Pancreas (tissue), 10 donors: ENCODE data around the gene ANKRD42. TPM values are rescaled to one million over a fixed set of nuclear protein-coding genes. Genes with fewer than 3 reads are reported as not detected.
A peak's percentile ranks its signal among the peaks of the same experiment; 100 is the strongest.

ENCODE experiments used
- ATAC-seq, 4 donors: fragments of 200-7000 bp; cut with Tn5 transposase; one replicate each; pipeline versions ENCODE4 v1.8.0 to v1.9.1; 2020; ENCODE audit warnings: mild to moderate bottlenecking in 4 of 4, moderate library complexity in 4 of 4
- DNase-seq, 6 donors: peaks; one replicate each; pipeline ENCODE4 v3.0.0-alpha.2; 2020
- FAIRE-seq: peaks from 2 replicates; lab custom pipeline; 2012; peaks lifted over from hg19 to GRCh38; lab: Jason Lieb, UNC
- H3K27ac ChIP-seq, 4 donors: fragments of 200-600 bp; sonication (generic); 1 replicate in 3 of 4; 2 replicates in 1 of 4; pipeline versions ENCODE4 v1.5.0 to v1.8.0; 2020
- H3K27me3 ChIP-seq, 4 donors: fragments of 200-600 bp; one replicate each; pipeline ENCODE4 v1.8.0; 2021
- H3K36me3 ChIP-seq, 3 donors: fragments of 200-600 bp; sonication (generic) in 1 of 3; one replicate each; pipeline versions ENCODE4 v1.5.0 to v1.8.0; 2020 to 2021
- H3K4me1 ChIP-seq, 3 donors: fragments of 200-600 bp; one replicate each; pipeline ENCODE4 v1.8.0; 2021
- H3K4me3 ChIP-seq, 4 donors: fragments of 200-600 bp; sonication (generic) in 2 of 4; one replicate each; pipeline versions ENCODE4 v1.5.0 to v1.8.0; 2020 to 2021
- H3K9me3 ChIP-seq, 4 donors: fragments of 200-600 bp; one replicate each; pipeline ENCODE4 v1.8.0; 2021
- whole genome bisulfite sequencing, 2 donors: extraction: QIAGEN DNeasy Blood & Tissue Kit; methylation state at CpG; one replicate each; pipeline ENCODE4 v1.1.7; 2013; 5-methylcytosine and 5-hydroxymethylcytosine counted together
- intact Hi-C, 3 donors: fragments of 100-400 bp; cut with DNase I; formaldehyde crosslinking; loops; one replicate each; pipeline versions ENCODE4 v1.11.1 to v1.14.2; 2022
- polyA plus RNA-seq, 2 donors: library from polyadenylated mRNA; stranded (reverse); fragments of 200-250 nt; gene quantifications; one replicate each; pipeline ENCODE4 v1.2.3, GENCODE V29; 2013
- total RNA-seq, 6 donors: library from RNA; stranded (reverse); fragmentation: NEBNext Ultra II Directional in 4 of 6; extraction: Animal tissue kit (Norgen Biotek cat#: 25700) in 4 of 6; gene quantifications; one replicate each; pipeline versions ENCODE4 v1.2.1 to v1.2.4, GENCODE V29; 2021 to 2023
- TF ChIP-seq, protein P1 (sequence below), 4 donors: fragments of 200-600 bp; sonication (generic) in 3 of 4; IDR thresholded peaks; one replicate each; pipeline versions ENCODE4 v1.5.0 to v1.8.0; 2021; ENCODE audit warnings: antibody characterized with exemption in 4 of 4
- donor health status: healthy with polysubstance abuse.
- donor health status: DM: no; HTN: no; CAD: no; lungs with moderate emphysema.
- donor health status: DM: no; HTN: no; CAD: no.
- donor health status: control.
- donor health status: control.
- donor health status: Bipolar disorder and iron deficiency.
- donor health status: DM: yes; HTN: yes; CAD: no.
- donor health status: DM: no; HTN: no; CAD: no.
- donor health status: DM: no; HTN: no; CAD: no.
- donor health status: DM: yes; HTN: yes; CAD: no.

ANKRD42 gene
- total and polyA plus RNA-seq, 8 donors, result 3.5 to 8.1 (median 5.3) TPM

DNA sequence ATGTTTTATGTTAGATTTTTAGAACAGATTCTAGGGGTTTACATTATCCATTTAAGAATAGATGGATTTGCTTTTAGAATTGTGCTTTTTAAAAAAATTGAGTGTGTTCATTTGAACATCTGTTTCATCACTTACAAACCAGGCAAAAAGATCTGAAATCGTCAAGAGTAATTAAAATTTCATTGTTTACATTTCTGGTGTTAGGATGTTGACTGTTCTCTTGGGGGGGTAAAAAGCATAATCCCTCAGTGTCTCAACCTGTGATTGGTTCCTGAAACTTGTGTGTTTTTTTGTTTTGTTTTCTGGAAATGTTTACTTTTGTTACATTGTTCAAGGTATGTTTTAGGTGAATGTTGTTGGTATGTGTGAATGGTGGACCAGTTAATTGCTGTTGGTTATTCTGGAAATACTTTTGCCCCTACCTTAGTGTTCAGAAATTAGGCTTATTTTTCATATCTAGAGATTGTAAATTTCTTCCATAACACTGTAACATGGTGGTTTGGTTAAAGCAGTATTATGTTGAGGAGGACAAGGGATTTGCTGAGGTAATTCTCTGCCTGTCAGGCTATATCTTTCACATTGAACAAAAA is 31.8 kb upstream of the ANKRD42 start:
- 11 to 13% methylated on average over 1 of the region's 1 CpG for WGBS, 2 donors
- peaks cover 0 to 26% (median 18%) of the 10 kb centered on the region in 3 donors for H3K36me3 ChIP-seq
- H3K27me3 ChIP-seq, result no peaks in the 10 kb centered on the region
- H3K9me3 ChIP-seq, result no peaks in the 10 kb centered on the region
- ATAC-seq, result no peak
- H3K4me3 ChIP-seq, result no peak overlapping the region
- TF ChIP-seq, protein P1, sequence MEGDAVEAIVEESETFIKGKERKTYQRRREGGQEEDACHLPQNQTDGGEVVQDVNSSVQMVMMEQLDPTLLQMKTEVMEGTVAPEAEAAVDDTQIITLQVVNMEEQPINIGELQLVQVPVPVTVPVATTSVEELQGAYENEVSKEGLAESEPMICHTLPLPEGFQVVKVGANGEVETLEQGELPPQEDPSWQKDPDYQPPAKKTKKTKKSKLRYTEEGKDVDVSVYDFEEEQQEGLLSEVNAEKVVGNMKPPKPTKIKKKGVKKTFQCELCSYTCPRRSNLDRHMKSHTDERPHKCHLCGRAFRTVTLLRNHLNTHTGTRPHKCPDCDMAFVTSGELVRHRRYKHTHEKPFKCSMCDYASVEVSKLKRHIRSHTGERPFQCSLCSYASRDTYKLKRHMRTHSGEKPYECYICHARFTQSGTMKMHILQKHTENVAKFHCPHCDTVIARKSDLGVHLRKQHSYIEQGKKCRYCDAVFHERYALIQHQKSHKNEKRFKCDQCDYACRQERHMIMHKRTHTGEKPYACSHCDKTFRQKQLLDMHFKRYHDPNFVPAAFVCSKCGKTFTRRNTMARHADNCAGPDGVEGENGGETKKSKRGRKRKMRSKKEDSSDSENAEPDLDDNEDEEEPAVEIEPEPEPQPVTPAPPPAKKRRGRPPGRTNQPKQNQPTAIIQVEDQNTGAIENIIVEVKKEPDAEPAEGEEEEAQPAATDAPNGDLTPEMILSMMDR (IDR thresholded peaks at IDR 0.05), result no peak
- no peak for FAIRE-seq
- peak overlapping the region in 2 of 4 donors; percentile 27 to 100 for H3K27ac ChIP-seq
- intact Hi-C loops, result no loop called here
- no peak for DNase-seq
- H3K4me1 ChIP-seq, result peaks cover 0 to 32% (median 23%) of the 10 kb centered on the region in 3 donors

DNA sequence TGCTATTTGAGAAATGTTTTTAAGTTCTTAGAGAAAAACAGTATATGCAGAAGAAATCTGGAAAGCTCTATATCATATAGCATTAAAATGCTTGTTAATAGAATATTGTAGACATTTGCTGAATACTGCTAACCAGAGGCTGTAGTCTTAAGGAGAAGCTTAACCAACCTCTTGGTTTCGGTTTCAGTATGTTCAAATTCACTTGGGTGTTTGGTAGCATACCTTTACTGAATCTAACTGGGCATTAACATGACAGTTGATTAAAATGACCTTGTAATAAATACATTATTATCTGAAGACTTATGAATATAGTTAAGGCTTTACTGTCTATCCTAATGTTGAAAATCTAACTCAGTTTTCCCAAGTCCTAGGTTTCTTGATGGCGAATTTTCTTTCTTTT is 31.1 kb upstream of the ANKRD42 start:
- H3K9me3 ChIP-seq, result no peaks in the 10 kb centered on the region
- intact Hi-C loops, result no loop called here
- no peaks in the 10 kb centered on the region for H3K27me3 ChIP-seq
- peaks cover 0 to 32% (median 23%) of the 10 kb centered on the region in 3 donors for H3K4me1 ChIP-seq
- FAIRE-seq, result no peak
- 88 to 92% methylated on average over 2 of the region's 2 CpGs for WGBS, 2 donors
- peaks cover 0 to 29% (median 22%) of the 10 kb centered on the region in 3 donors for H3K36me3 ChIP-seq
- TF ChIP-seq, protein P1 (IDR thresholded peaks at IDR 0.05), result no peak
- no peak overlapping the region for H3K4me3 ChIP-seq
- no peak for ATAC-seq
- no peak for DNase-seq
- H3K27ac ChIP-seq, result no peak overlapping the region

DNA sequence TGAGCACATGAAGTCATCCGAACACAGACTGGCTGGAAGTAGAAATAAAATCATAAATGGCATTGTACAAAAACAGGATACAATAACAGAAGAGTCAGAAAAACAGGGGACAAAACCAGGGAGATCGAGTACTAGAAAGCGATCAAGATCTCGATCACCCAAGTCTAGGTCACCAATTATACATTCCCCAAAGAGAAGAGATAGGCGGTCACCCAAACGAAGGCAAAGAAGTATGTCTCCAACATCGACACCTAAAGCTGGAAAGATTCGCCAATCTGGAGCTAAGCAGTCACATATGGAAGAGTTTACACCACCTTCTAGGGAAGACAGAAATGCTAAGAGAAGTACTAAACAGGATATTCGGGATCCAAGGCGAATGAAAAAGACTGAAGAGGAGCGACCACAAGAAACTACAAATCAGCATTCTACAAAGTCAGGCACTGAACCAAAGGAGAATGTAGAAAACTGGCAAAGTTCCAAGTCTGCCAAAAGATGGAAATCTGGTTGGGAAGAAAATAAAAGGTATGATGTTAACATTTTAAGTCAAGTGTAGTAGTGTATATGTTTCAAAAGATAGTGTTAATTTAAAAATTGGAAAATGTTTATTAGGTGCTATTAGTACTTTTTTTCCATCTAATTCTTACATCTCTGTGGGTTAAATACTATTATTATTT is 27.2 kb upstream of the ANKRD42 start:
- WGBS, 2 donors, result 97 to 99% methylated on average over 11 of the region's 11 CpGs
- ATAC-seq (no peak), DNase-seq (no peak), FAIRE-seq (no peak)
- TF ChIP-seq, protein P1 (IDR thresholded peaks at IDR 0.05), result no peak
- no peak overlapping the region for H3K27ac ChIP-seq
- H3K9me3 ChIP-seq, result no peaks in the 10 kb centered on the region
- peaks cover 15 to 35% (median 32%) of the 10 kb centered on the region in 3 donors for H3K4me1 ChIP-seq
- intact Hi-C loops, result no loop called here
- peaks cover 0 to 55% (median 32%) of the 10 kb centered on the region in 3 donors for H3K36me3 ChIP-seq
- H3K27me3 ChIP-seq, result no peaks in the 10 kb centered on the region
- no peak overlapping the region for H3K4me3 ChIP-seq

DNA sequence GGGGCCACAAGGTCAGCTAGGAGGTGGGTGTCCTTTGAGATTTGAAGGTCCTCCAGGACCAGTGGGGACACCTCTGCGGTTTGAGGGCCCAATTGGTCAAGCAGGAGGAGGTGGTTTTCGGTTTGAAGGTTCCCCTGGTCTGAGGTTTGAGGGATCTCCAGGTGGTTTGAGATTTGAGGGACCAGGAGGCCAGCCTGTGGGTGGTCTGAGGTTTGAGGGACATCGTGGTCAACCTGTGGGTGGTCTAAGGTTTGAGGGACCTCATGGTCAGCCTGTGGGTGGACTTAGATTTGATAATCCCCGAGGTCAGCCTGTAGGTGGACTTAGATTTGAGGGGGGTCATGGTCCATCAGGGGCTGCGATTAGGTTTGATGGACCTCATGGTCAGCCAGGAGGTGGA is 24.8 kb upstream of the ANKRD42 start:
- H3K9me3 ChIP-seq, result no peaks in the 10 kb centered on the region
- TF ChIP-seq, protein P1 (IDR thresholded peaks at IDR 0.05), result no peak
- H3K27me3 ChIP-seq, result no peaks in the 10 kb centered on the region
- H3K36me3 ChIP-seq, result peaks cover 0 to 63% (median 40%) of the 10 kb centered on the region in 3 donors
- H3K4me1 ChIP-seq, result peaks cover 29 to 44% (median 30%) of the 10 kb centered on the region in 3 donors
- WGBS, 2 donors, result 98 to 100% methylated on average over 5 of the region's 5 CpGs
- H3K4me3 ChIP-seq, result no peak overlapping the region
- DNase-seq, result peak in 1 of 6 donors; percentile 13
- no peak overlapping the region for H3K27ac ChIP-seq
- peak in 1 of 4 donors; percentile 3 for ATAC-seq
- FAIRE-seq, result no peak
- intact Hi-C loops, result no loop called here

DNA sequence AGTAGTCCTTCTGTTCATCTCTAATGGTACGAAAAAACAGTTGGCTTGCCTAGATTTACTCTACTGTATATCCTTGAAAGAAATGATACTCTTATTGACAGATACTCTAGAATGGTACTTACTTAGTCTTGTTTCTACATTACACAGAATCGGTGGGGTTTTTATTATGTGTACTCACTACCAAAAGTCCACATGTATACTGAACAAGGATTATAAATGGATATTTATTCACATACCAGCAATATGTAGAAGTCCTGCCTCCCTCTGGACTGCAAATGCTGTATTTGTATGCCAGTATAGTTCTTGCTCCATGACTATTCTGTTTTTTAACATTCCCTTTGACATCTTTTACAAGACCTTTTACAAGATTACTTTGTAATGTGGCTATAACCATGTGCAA is 22.6 kb upstream of the ANKRD42 start:
- no peaks in the 10 kb centered on the region for H3K9me3 ChIP-seq
- 22 to 28% methylated on average over 2 of the region's 2 CpGs for WGBS, 2 donors
- FAIRE-seq (no peak), ATAC-seq (peak in 1 of 4 donors; percentile 31), DNase-seq (no peak)
- peaks cover 0 to 44% (median 28%) of the 10 kb centered on the region in 3 donors for H3K36me3 ChIP-seq
- H3K4me3 ChIP-seq, result peak overlapping the region in 2 of 4 donors; percentile 2 to 17
- no peaks in the 10 kb centered on the region for H3K27me3 ChIP-seq
- TF ChIP-seq, protein P1 (IDR thresholded peaks at IDR 0.05), result no peak
- no peak overlapping the region for H3K27ac ChIP-seq
- intact Hi-C loops, result no loop called here
- H3K4me1 ChIP-seq, result peaks cover 36 to 55% (median 38%) of the 10 kb centered on the region in 3 donors
